AG04450 (cell line): ENCODE data around the gene TOPAZ1. TPM values are rescaled to one million over a fixed set of nuclear protein-coding genes. Genes with fewer than 3 reads are reported as not detected.

Experiments
- CTCF ChIA-PET: fragments of 300-600, 350-600 bp; formaldehyde crosslinking; extraction: SDS; loops from one replicate; lab custom pipeline; 2022; ENCODE audit warnings: antibody characterized with exemption, inconsistent platforms; lab: Charles Lee
- POLR2A ChIA-PET: fragments of 350-600 bp; formaldehyde crosslinking; extraction: SDS; loops from one replicate; lab custom pipeline; 2021; ENCODE audit warnings: antibody characterized with exemption, inconsistent platforms; lab: Yijun Ruan, JAX
- DNase-seq: peaks from one replicate; pipeline ENCODE4 v3.0.0-alpha.2; 2011; ENCODE audit warnings: low read depth, low spot score
- H3K27ac ChIP-seq: one replicate; pipeline ENCODE4 v1.5.1; 2012; ENCODE audit warnings: low read depth, low read length, control low read depth
- H3K27me3 ChIP-seq: one replicate; pipeline ENCODE4 v1.6.0; 2012; ENCODE audit warnings: low read length; ENCODE audit not compliant: control insufficient read depth, insufficient read depth
- H3K4me3 ChIP-seq: 2 replicates; pipeline ENCODE4 v1.5.1; 2011; ENCODE audit warnings: mild to moderate bottlenecking, low read depth, low read length, control low read depth
- H3K9me3 ChIP-seq: 2 replicates; pipeline ENCODE4 v1.5.1; 2012; ENCODE audit warnings: low read length; ENCODE audit not compliant: control insufficient read depth, insufficient read depth
- polyA plus RNA-seq: library from polyadenylated mRNA; depleted of rRNA; stranded (reverse); fragments of >200 nt; gene quantifications from 2 replicates; pipeline ENCODE4 v1.2.3, GENCODE V29; 2011
- TF ChIP-seq, protein P1 (sequence below): IDR thresholded peaks from 2 replicates; pipeline ENCODE4 v1.5.1; 2011; ENCODE audit warnings: low read depth, low read length, control low read depth, inconsistent platforms

TOPAZ1 gene
- polyA plus RNA-seq, 1 experiment = not detected

DNA sequence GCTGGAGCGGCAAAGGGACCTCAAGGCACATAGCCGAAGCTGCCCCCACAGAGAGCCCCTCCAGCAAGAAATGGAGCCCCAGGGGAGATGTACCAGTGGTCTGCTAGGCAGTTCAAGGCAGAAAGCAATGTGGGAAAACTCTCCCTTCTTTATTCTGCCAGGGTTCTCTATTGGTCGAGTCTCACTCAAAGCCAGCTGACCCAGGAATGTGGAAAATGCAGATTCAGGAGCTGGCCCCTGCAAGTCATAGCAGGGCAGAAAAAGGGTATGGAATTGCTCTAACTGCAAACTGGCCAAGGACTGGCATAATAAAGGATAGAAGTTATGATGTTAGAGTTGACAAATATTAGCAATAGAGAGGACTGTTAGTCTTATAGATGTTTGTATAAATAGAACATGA, 4.0 kb upstream of the TOPAZ1 start:
- H3K9me3 ChIP-seq = peaks cover 8% of the 10 kb centered on the region; the same call in 1 of the 2 replicates
- H3K27ac ChIP-seq = no peak overlapping the region
- ChIA-PET POLR2A (no interaction called here), CTCF (interaction anchor here (1.7 kb wide), 1 partner anchor 47 kb away, joined by 4 read pairs; no protein-coding TSS in a partner anchor)
- no peak for DNase-seq
- no peaks in the 10 kb centered on the region for H3K27me3 ChIP-seq
- no peak overlapping the region for H3K4me3 ChIP-seq
- TF ChIP-seq, protein P1, sequence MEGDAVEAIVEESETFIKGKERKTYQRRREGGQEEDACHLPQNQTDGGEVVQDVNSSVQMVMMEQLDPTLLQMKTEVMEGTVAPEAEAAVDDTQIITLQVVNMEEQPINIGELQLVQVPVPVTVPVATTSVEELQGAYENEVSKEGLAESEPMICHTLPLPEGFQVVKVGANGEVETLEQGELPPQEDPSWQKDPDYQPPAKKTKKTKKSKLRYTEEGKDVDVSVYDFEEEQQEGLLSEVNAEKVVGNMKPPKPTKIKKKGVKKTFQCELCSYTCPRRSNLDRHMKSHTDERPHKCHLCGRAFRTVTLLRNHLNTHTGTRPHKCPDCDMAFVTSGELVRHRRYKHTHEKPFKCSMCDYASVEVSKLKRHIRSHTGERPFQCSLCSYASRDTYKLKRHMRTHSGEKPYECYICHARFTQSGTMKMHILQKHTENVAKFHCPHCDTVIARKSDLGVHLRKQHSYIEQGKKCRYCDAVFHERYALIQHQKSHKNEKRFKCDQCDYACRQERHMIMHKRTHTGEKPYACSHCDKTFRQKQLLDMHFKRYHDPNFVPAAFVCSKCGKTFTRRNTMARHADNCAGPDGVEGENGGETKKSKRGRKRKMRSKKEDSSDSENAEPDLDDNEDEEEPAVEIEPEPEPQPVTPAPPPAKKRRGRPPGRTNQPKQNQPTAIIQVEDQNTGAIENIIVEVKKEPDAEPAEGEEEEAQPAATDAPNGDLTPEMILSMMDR = no peak

DNA sequence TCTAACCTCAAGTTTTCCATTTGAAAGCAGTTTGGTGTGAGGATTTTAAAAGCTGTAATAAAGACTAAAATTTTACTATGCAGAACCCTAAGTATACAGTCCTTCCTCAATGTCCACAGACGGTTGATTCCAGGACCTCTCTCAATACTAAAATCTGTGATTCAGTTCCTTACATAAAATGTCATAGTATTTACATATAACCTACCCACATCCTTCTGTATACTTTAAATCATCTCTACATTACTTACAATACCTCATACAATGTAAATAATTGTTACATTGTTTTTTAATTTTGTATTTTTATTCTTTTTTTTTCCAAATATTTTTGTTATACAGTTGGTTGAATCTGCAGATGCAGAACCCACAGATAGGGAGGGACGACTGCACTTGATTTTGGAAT, 2.8 kb upstream of the TOPAZ1 start:
- TF ChIP-seq, protein P1 = no peak
- ChIA-PET CTCF (no interaction called here), POLR2A (no interaction called here)
- Histone ChIP-seq H3K9me3 (peaks cover 8% of the 10 kb centered on the region; the same call in 1 of the 2 replicates), H3K27me3 (no peaks in the 10 kb centered on the region), H3K27ac (no peak overlapping the region), H3K4me3 (no peak overlapping the region)
- no peak for DNase-seq

DNA sequence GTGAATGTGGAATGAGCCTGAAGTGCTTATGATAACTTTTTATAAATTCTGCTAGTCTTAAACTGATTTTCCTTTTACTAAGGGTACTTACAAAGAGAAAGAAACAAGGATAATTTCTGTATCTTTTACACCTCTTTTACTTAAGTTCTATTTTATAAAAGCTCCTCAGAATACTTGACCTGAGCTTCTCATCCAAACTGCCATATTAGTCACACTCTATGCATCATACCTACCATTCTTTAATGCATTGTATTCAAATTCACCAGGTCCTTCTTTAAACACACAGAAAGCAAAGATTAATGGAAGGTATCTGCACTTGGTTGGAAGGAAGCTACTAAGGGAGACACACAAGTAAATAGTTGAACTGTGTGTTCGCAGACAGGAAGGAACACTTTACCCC, 1.6 kb upstream of the TOPAZ1 start:
- TF ChIP-seq, protein P1 = no peak
- POLR2A ChIA-PET = no interaction called here
- H3K27me3 ChIP-seq = no peaks in the 10 kb centered on the region
- peaks cover 8% of the 10 kb centered on the region; the same call in 1 of the 2 replicates for H3K9me3 ChIP-seq
- no peak for DNase-seq
- CTCF ChIA-PET = no interaction called here
- no peak overlapping the region for H3K27ac ChIP-seq
- H3K4me3 ChIP-seq = no peak overlapping the region

DNA sequence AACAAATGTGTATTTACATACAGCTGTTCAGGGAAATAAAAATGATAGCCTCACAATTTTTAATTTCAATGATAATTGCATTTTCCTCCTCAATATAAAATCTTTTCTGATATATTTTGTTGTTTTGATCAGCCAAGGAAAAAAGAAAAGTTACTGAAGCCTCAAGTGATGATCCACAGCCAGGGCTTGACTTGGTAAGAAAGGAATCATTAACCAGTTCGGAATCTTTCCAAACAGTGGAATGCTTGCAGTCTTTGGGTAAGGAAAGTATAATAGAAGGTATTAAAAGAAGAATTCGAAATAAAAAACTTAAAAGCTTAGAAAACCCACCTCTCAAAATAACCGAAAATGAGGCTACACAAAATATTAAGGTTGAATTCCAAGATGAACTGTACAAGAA, 1.0 kb downstream of the TOPAZ1 start:
- ChIA-PET CTCF (no interaction called here), POLR2A (no interaction called here)
- no peak overlapping the region for H3K27ac ChIP-seq
- TF ChIP-seq, protein P1 = no peak
- no peak for DNase-seq
- peaks cover 11% of the 10 kb centered on the region; the same call in 1 of the 2 replicates for H3K9me3 ChIP-seq
- H3K27me3 ChIP-seq = no peaks in the 10 kb centered on the region
- H3K4me3 ChIP-seq = no peak overlapping the region

DNA sequence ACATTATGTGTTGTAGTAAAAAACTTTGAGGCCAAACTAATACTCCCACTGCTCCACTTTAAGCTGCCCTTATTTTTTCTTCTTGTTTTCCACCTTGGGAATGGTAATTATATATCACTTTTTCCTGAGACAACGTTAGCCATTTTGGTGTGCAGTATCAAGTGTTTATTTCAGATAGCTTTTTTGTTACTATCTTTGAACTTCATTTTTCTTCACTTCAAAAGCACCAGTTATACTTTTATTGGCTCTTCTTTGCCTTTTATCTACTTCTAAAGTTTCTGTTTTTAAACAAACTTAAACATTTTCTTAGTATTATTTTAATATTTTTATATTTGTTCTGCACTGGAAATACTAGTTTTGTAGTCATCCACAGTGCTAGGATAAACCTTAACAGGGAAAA, 6.5 kb downstream of the TOPAZ1 start:
- no peak for DNase-seq

More for the DNA sequence above, 6.5 kb downstream of the TOPAZ1 start:
- Histone ChIP-seq H3K27ac (no peak overlapping the region), H3K9me3 (0 out of 2 replicates have a peak, but pooled peaks cover 3% of the 10 kb centered on the region), H3K27me3 (no peaks in the 10 kb centered on the region), H3K4me3 (no peak overlapping the region)
- TF ChIP-seq, protein P1 = no peak
- POLR2A ChIA-PET = no interaction called here
- CTCF ChIA-PET = interaction anchor here (1.2 kb wide), 1 partner anchor 12 kb away, joined by 4 read pairs; no protein-coding TSS in a partner anchor
